Activated CD4-positive, alpha-beta T cell treated with anti-CD3 and anti-CD28 coated beads, Interleukin-2, amount 50 U/mL, for 4 hours (primary cell): Measurements from ENCODE around the gene MAGI2.

ENCODE experiments used
- DNase-seq, 2 experiments: peaks; one replicate each; pipeline ENCODE4 v3.0.0-alpha.2; 2020

The MAGI2 gene

GRCh38 chr7:78099715-78100394, 1353.6 kb downstream of the MAGI2 start:
- no peak for DNase-seq

GRCh38 chr7:78095549-78095948, 1357.9 kb downstream of the MAGI2 start:
- no peak for DNase-seq

- no peak for DNase-seq
Observed at GRCh38 chr7:78092331-78092730, 1361.1 kb downstream of the MAGI2 start.

- no peak for DNase-seq
Observed at GRCh38 chr7:78090616-78091015, 1362.9 kb downstream of the MAGI2 start.

- DNase-seq: no peak
Observed at GRCh38 chr7:78083476-78084120, 1369.9 kb downstream of the MAGI2 start.

- DNase-seq: no peak
Observed at GRCh38 chr7:78082556-78082955, 1370.9 kb downstream of the MAGI2 start.

GRCh38 chr7:78081888-78082287, 1371.6 kb downstream of the MAGI2 start:
- DNase-seq: no peak

GRCh38 chr7:78081344-78081743, 1372.1 kb downstream of the MAGI2 start:
- DNase-seq: no peak

- DNase-seq: no peak
Observed at GRCh38 chr7:78080811-78081210, 1372.7 kb downstream of the MAGI2 start.

GRCh38 chr7:78080241-78080640, 1373.2 kb downstream of the MAGI2 start:
- no peak for DNase-seq

GRCh38 chr7:78074713-78075112, 1378.8 kb downstream of the MAGI2 start:
- no peak for DNase-seq

GRCh38 chr7:78073609-78074382, 1379.7 kb downstream of the MAGI2 start:
- no peak for DNase-seq

GRCh38 chr7:78072201-78072590, 1381.3 kb downstream of the MAGI2 start:
- DNase-seq: no peak

GRCh38 chr7:78071491-78072200, 1381.8 kb downstream of the MAGI2 start:
- no peak for DNase-seq

- DNase-seq: no peak
Observed at GRCh38 chr7:78066599-78066998, 1386.9 kb downstream of the MAGI2 start.

GRCh38 chr7:78063758-78064157, 1389.7 kb downstream of the MAGI2 start:
- DNase-seq: no peak

GRCh38 chr7:78062214-78062613, 1391.3 kb downstream of the MAGI2 start:
- DNase-seq: no peak

- DNase-seq: no peak
Observed at GRCh38 chr7:78057571-78057970, 1395.9 kb downstream of the MAGI2 start.

GRCh38 chr7:78055599-78055998, 1397.9 kb downstream of the MAGI2 start:
- DNase-seq: no peak

GRCh38 chr7:78055001-78055573, 1398.4 kb downstream of the MAGI2 start:
- no peak for DNase-seq

- no peak for DNase-seq
Observed at GRCh38 chr7:78052112-78052511, 1401.4 kb downstream of the MAGI2 start.

- no peak for DNase-seq
Observed at GRCh38 chr7:78047800-78048199, 1405.7 kb downstream of the MAGI2 start.

GRCh38 chr7:78043159-78043558, 1410.3 kb downstream of the MAGI2 start:
- no peak for DNase-seq
